Bronchial epithelial cell (primary cell): ENCODE measurements around the gene SDHD. TPM values are rescaled to one million over a fixed set of nuclear protein-coding genes. Genes with fewer than 3 reads are reported as not detected.
"Not testable (repeated sequence)": the region's sequence is repeated elsewhere in the genome, so short reads cannot be mapped to it uniquely, and the experiment has no call there.

ENCODE experiments used
- DNase-seq: peaks from one replicate; pipeline ENCODE4 v3.0.0-alpha.2; 2010; ENCODE audit warnings: low read depth
- FAIRE-seq: peaks from 2 replicates; lab custom pipeline; 2011; peaks lifted over from hg19 to GRCh38; lab: Jason Lieb, UNC
- H3K27me3 ChIP-seq: 2 replicates; pipeline ENCODE4 v1.5.1; 2011; ENCODE audit warnings: low read length; ENCODE audit not compliant: control insufficient read depth, insufficient read depth
- H3K36me3 ChIP-seq: 2 replicates; pipeline ENCODE4 v1.5.1; 2011; ENCODE audit warnings: low read length; ENCODE audit not compliant: control insufficient read depth, insufficient read depth
- H3K4me3 ChIP-seq: 2 replicates; pipeline ENCODE4 v1.5.1; 2011; ENCODE audit warnings: mild to moderate bottlenecking, low read depth, low read length, control low read depth
- total RNA-seq: library from RNA; depleted of rRNA; stranded (reverse); fragments of >200 nt; gene quantifications from 2 replicates; pipeline ENCODE4 v1.2.1, GENCODE V29; 2014
- TF ChIP-seq, protein P1 (sequence below): IDR thresholded peaks from 2 replicates; pipeline ENCODE4 v1.5.1; 2011; ENCODE audit warnings: mild to moderate bottlenecking, moderate library complexity, low read length, control low read depth, inconsistent platforms; ENCODE audit not compliant: insufficient read depth, severe bottlenecking

The SDHD gene
- total RNA-seq, result 103 and 133 TPM in 2 replicates

DNA sequence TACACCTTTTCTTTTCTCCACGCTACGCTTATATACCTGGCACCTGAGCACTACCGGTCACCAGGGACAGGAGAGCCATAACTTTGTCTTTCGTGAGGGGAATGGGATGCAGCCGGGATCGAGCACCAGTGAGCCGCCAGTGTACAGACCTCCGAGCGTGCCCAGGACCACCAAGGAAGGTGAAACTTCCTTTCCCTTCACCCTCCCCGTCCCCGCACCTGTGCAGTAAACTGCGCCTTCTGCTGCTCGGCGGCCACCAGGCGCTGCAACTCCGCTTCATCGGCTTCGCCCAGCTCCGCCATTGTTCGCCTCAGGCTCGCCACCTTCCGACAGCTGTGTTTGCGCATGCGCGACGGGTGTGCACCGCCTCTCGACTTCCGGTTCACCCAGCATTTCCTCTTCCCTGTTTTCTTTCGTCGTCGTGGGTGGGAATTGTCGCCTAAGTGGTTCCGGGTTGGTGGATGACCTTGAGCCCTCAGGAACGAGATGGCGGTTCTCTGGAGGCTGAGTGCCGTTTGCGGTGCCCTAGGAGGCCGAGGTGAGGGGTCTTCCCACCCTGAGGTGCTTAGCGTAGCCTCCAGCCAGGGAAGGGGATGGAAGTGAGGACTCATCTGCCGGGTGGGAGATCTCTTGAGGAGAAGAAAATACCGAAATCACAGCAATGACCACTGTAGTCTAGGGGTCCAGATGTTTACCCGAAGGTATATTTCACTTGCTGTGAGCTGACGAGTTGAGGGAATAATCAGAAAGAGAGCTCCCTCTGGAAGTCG lies at the start of gene SDHD, which contains the start of gene TIMM8B:
Gene SDHD (plus strand): TSS at position 452 of the 770 bp plus-strand sequence. CDS start 35 bp downstream, at position 487.
Gene TIMM8B (minus strand): TSS at position 335 of the 770 bp plus-strand sequence. CDS start 33 bp downstream, at position 302.
- DNase-seq (peak; percentile 92), FAIRE-seq (no peak)
- H3K27me3 ChIP-seq, result no peaks in the 10 kb centered on the region
- H3K36me3 ChIP-seq, result peaks cover 11% of the 10 kb centered on the region
- TF ChIP-seq, protein P1, sequence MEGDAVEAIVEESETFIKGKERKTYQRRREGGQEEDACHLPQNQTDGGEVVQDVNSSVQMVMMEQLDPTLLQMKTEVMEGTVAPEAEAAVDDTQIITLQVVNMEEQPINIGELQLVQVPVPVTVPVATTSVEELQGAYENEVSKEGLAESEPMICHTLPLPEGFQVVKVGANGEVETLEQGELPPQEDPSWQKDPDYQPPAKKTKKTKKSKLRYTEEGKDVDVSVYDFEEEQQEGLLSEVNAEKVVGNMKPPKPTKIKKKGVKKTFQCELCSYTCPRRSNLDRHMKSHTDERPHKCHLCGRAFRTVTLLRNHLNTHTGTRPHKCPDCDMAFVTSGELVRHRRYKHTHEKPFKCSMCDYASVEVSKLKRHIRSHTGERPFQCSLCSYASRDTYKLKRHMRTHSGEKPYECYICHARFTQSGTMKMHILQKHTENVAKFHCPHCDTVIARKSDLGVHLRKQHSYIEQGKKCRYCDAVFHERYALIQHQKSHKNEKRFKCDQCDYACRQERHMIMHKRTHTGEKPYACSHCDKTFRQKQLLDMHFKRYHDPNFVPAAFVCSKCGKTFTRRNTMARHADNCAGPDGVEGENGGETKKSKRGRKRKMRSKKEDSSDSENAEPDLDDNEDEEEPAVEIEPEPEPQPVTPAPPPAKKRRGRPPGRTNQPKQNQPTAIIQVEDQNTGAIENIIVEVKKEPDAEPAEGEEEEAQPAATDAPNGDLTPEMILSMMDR, result peak; percentile 66
- H3K4me3 ChIP-seq, result peak within 1 kb of the TSS; percentile 92

DNA sequence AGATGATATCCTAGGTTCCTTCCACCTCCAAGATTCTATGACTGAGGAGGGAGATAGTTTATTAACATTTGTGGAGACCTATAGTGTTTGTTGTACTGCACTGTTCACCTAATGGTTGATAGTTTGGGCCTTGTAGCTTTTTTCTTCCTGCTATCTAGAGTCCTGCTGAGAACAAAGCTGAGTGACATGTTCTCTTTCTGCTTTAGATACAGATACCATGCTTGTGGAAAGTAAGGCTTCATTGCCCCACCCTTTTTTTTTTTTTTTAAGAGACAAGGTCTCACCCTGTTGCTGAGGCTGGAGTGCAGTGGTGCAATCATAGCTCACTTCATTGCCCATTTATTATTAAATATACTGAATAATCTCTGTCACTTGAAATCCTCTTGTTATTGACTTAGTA lies 49.1 kb upstream of the SDHD start:
- no peaks in the 10 kb centered on the region for H3K27me3 ChIP-seq
- H3K36me3 ChIP-seq, result peaks cover 8% of the 10 kb centered on the region
- TF ChIP-seq, protein P1, result no peak
- no peak overlapping the region for H3K4me3 ChIP-seq
- no peak for DNase-seq
- no peak for FAIRE-seq

DNA sequence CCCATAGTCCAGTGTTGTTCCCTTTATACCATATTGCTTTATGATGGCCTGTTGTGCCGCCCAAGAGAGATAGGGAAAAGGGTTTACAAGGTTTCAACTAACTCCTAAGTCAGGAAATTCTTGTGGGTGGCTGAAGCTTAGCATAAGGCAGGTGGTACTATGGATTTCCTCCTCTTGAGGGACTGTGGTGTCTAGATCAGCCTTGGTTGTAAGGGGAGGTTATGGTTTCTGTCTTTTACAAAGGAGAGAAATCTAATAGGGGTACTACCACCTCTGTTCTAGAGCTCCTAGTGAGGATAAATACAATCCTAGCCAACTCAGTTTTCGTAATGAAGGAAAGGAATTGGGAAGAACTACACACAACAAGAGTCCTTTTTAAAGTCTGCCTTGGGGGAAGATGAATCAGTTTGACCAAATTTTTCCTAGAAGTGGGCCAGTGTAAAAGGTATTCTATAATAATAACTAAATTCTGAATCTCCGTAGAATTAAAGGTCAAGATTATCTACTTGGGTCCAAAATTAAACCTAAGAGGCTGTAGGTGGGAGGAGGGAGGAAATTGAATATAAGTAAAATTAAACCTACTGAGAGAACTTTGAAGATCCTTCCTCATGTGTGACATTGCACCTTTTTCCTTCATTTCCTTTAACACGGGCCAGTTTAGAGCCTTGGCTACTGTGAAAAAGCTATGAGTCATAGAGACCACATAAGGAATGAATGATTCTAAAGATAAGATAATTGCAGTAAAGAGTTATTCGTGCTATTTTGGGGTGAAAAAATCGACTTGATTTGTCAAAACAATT lies 44.3 kb upstream of the SDHD start:
- DNase-seq (peak; percentile 35), FAIRE-seq (no peak)
- Histone ChIP-seq H3K4me3 (no peak overlapping the region), H3K36me3 (peaks cover 4% of the 10 kb centered on the region), H3K27me3 (no peaks in the 10 kb centered on the region)
- TF ChIP-seq, protein P1, result no peak

DNA sequence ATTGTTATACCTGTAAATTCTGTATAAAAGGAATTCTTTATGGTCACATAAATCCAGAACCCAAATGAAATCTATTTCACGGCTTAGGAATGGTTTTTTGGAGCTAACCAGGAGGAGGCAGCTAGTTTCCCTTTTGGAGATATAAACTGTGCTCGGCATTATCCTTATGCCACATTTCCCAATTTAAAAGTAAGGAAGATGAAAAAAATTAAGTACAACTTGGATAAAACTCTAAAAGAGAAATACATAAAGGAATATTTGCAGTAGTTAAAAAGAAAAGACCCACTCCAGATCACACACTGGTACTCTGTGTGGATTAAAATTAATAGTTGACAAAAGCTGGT lies 43.7 kb upstream of the SDHD start:
- DNase-seq (no peak), FAIRE-seq (no peak)
- peaks cover 2% of the 10 kb centered on the region for H3K36me3 ChIP-seq
- H3K27me3 ChIP-seq, result no peaks in the 10 kb centered on the region
- no peak overlapping the region for H3K4me3 ChIP-seq
- TF ChIP-seq, protein P1, result no peak

DNA sequence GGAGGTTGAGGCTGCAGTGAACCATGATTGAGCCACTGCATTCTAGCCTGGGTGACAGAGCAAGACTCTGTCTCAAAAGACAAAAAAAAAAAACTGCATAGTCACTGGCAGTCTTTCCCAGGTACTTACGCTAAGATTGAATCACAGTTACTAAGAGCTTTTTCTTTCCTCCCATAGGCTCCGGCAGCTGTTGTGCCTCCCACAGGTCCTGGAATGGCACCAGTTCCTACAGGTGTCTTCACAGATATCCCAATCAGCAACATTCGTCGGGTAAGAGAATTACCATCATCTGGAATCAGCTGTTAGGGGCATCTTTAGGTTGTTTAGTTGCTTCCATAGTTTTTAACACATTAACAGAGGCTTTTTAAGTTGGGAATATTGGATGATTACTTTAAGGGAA lies 41.7 kb upstream of the SDHD start:
- Histone ChIP-seq H3K4me3 (no peak overlapping the region), H3K36me3 (peaks cover 2% of the 10 kb centered on the region), H3K27me3 (no peaks in the 10 kb centered on the region)
- no peak for FAIRE-seq
- TF ChIP-seq, protein P1, result no peak
- no peak for DNase-seq

DNA sequence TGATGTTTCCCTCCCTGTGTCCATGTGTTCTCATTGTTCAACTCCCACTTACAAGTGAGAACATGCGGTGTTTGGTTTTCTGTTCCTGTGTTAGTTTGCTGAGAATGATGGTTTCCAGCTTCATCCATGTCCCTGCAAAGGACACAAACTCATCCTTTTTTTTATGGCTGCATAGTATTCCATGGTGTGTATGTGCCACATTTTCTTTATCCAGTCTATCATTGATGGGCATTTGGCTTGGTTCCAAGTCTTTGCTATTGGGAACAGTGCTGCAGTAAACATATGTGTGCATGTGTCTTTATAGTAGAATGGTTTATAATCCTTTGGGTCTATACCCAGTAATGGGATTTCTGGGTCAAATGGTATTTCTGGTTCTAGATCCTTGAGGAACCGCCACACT lies 40.0 kb upstream of the SDHD start:
- DNase-seq, H3K36me3 ChIP-seq, H3K27me3 ChIP-seq, FAIRE-seq, H3K4me3 ChIP-seq: not testable (repeated sequence)

DNA sequence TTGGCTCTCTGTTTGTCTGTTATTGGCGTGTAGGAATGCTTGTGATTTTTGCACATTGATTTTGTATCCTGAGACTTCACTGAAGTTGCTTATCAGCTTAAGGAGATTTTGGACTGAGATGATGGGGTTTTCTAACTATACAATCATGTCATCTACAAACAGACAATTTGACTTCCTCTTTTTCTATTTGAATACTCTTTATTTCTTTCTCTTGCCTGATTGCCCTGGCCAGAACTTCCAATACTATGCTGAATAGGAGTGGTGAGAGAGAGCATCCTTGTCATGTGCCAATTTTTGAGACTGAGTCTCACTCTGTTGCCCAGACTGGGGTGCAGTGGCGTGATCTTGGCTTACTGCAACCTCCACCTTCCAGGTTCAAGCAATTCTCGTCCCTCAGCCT lies 38.4 kb upstream of the SDHD start:
- not testable (repeated sequence) for H3K4me3 ChIP-seq, FAIRE-seq, H3K36me3 ChIP-seq

More for the DNA sequence above, 38.4 kb upstream of the SDHD start:
- not testable (repeated sequence) for H3K27me3 ChIP-seq, DNase-seq
